Muscle of leg (tissue), 11 donors: ENCODE data around the gene NUDT14. TPM values are rescaled to one million over a fixed set of nuclear protein-coding genes. Genes with fewer than 3 reads are reported as not detected.

ENCODE experiments used
- DNase-seq: peaks from one replicate; pipeline ENCODE4 v3.0.0; 2013
- H3K27ac ChIP-seq: one replicate; pipeline ENCODE4 v1.5.1; 2013; ENCODE audit warnings: mild to moderate bottlenecking, low read length, control low read depth
- H3K27me3 ChIP-seq: one replicate; pipeline ENCODE4 v1.6.1; 2013; ENCODE audit warnings: low read length; ENCODE audit not compliant: control insufficient read depth, insufficient read depth
- H3K36me3 ChIP-seq: one replicate; pipeline ENCODE4 v1.6.1; 2013; ENCODE audit warnings: low read length; ENCODE audit not compliant: control insufficient read depth, insufficient read depth
- H3K4me1 ChIP-seq: one replicate; pipeline ENCODE4 v1.6.1; 2013; ENCODE audit warnings: low read length; ENCODE audit not compliant: control insufficient read depth, insufficient read depth
- H3K4me3 ChIP-seq: one replicate; pipeline ENCODE4 v1.5.1; 2013; ENCODE audit warnings: low read length, control low read depth
- H3K9me3 ChIP-seq: replicated peaks from 2 replicates; pipeline ENCODE4 v1.6.1; 2013; ENCODE audit warnings: low read depth, low read length; ENCODE audit not compliant: control insufficient read depth
- WGBS: methylation state at CpG from one replicate; pipeline ENCODE4 v1.1.5; 2013; ENCODE audit warnings: missing lambda C conversion rate; ENCODE audit not compliant: insufficient coverage; 5-methylcytosine and 5-hydroxymethylcytosine counted together
- polyA plus RNA-seq, 8 donors: library from polyadenylated mRNA; unstranded; fragments of 120-200 nt; gene quantifications; one replicate each; pipeline versions ENCODE4 v1.2.1 to v1.2.3, GENCODE V29; 2013; ENCODE audit warnings: inconsistent platforms in 1 of 8, low replicate concordance in 1 of 8; ENCODE audit not compliant: insufficient read length in 8 of 8, insufficient read depth in 1 of 8
- total RNA-seq: library from RNA; stranded (reverse); fragments of 120-200 nt; gene quantifications from one replicate; pipeline ENCODE4 v1.2.4, GENCODE V29; 2013

The NUDT14 gene
- total and polyA plus RNA-seq, 9 donors = 10.5 to 22.8 (median 16.1) TPM

- peak; percentile 78 for DNase-seq
- H3K27ac ChIP-seq = peak overlapping the region; percentile 62
Observed at GRCh38 chr14:105177082-105177481, 4.0 kb downstream of the NUDT14 start.

GRCh38 chr14:105176513-105176912, 4.6 kb downstream of the NUDT14 start:
- 52% methylated on average over 15 of the region's 15 CpGs for WGBS
- no peaks in the 10 kb centered on the region for H3K36me3 ChIP-seq
- H3K27me3 ChIP-seq = peaks cover 5% of the 10 kb centered on the region
- H3K9me3 ChIP-seq = no peaks in the 10 kb centered on the region
- no peak for DNase-seq
- H3K4me1 ChIP-seq = peaks cover 90% of the 10 kb centered on the region
- no peak overlapping the region for H3K4me3 ChIP-seq
- H3K27ac ChIP-seq = peak overlapping the region; percentile 62

More at GRCh38 chr14:105177082-105177481, 4.0 kb downstream of the NUDT14 start:
- Histone ChIP-seq H3K27me3 (peaks cover 5% of the 10 kb centered on the region), H3K36me3 (no peaks in the 10 kb centered on the region), H3K4me1 (peaks cover 90% of the 10 kb centered on the region), H3K9me3 (no peaks in the 10 kb centered on the region), H3K4me3 (no peak overlapping the region)
- 60% methylated on average over 10 of the region's 11 CpGs for WGBS

GRCh38 chr14:105173901-105174894, 6.9 kb downstream of the NUDT14 start:
- Histone ChIP-seq H3K36me3 (no peaks in the 10 kb centered on the region), H3K4me3 (no peak overlapping the region), H3K9me3 (no peaks in the 10 kb centered on the region), H3K27me3 (peaks cover 12% of the 10 kb centered on the region), H3K27ac (no peak overlapping the region), H3K4me1 (peaks cover 98% of the 10 kb centered on the region)
- 63% methylated on average over 24 of the region's 32 CpGs for WGBS
- DNase-seq = no peak

- peaks cover 91% of the 10 kb centered on the region for H3K4me1 ChIP-seq
- H3K27me3 ChIP-seq = peaks cover 16% of the 10 kb centered on the region
- H3K36me3 ChIP-seq = no peaks in the 10 kb centered on the region
- WGBS = 88% methylated on average over 10 of the region's 13 CpGs
- no peak overlapping the region for H3K27ac ChIP-seq
- H3K4me3 ChIP-seq = no peak overlapping the region
- DNase-seq = no peak
- no peaks in the 10 kb centered on the region for H3K9me3 ChIP-seq
Observed at GRCh38 chr14:105173145-105173544, 8.0 kb downstream of the NUDT14 start.

GRCh38 chr14:105172476-105172875, 8.6 kb downstream of the NUDT14 start:
- Histone ChIP-seq H3K4me3 (no peak overlapping the region), H3K27ac (no peak overlapping the region), H3K4me1 (peaks cover 84% of the 10 kb centered on the region), H3K36me3 (no peaks in the 10 kb centered on the region), H3K9me3 (no peaks in the 10 kb centered on the region), H3K27me3 (peaks cover 19% of the 10 kb centered on the region)
- WGBS = 40% methylated on average over 3 of the region's 7 CpGs
- DNase-seq = no peak

- peaks cover 29% of the 10 kb centered on the region for H3K27me3 ChIP-seq
- peak; percentile 68 for DNase-seq
- H3K4me1 ChIP-seq = peaks cover 81% of the 10 kb centered on the region
- H3K36me3 ChIP-seq = no peaks in the 10 kb centered on the region
- H3K27ac ChIP-seq = peak overlapping the region; percentile 75
- 21% methylated on average over 16 of the region's 19 CpGs for WGBS
- no peak overlapping the region for H3K4me3 ChIP-seq
- H3K9me3 ChIP-seq = no peaks in the 10 kb centered on the region
Observed at GRCh38 chr14:105171004-105171673, 10.0 kb downstream of the NUDT14 start.

GRCh38 chr14:105169776-105170655, 11.1 kb downstream of the NUDT14 start:
- WGBS = 54% methylated on average over 11 of the region's 22 CpGs
- no peak for DNase-seq

GRCh38 chr14:105168979-105169507, 12.1 kb downstream of the NUDT14 start:
- 7% methylated on average over 52 of the region's 54 CpGs for WGBS
- Histone ChIP-seq H3K4me3 (peak overlapping the region; percentile 19), H3K27me3 (peaks cover 30% of the 10 kb centered on the region), H3K27ac (peak overlapping the region; percentile 13), H3K4me1 (peaks cover 79% of the 10 kb centered on the region), H3K9me3 (no peaks in the 10 kb centered on the region), H3K36me3 (no peaks in the 10 kb centered on the region)
- DNase-seq = peak; percentile 42

More at GRCh38 chr14:105169776-105170655, 11.1 kb downstream of the NUDT14 start:
- Histone ChIP-seq H3K36me3 (no peaks in the 10 kb centered on the region), H3K27ac (peak overlapping the region; percentile 75), H3K27me3 (peaks cover 30% of the 10 kb centered on the region), H3K4me3 (no peak overlapping the region), H3K9me3 (no peaks in the 10 kb centered on the region), H3K4me1 (peaks cover 81% of the 10 kb centered on the region)

- peak; percentile 47 for DNase-seq
- peaks cover 30% of the 10 kb centered on the region for H3K27me3 ChIP-seq
Observed at GRCh38 chr14:105168496-105168978, 12.6 kb downstream of the NUDT14 start, which contains the start of gene JAG2. TSS of gene JAG2 (minus strand) at chr14:105168776. CDS start at chr14:105168420, 356 bp downstream.

More at GRCh38 chr14:105168496-105168978, 12.6 kb downstream of the NUDT14 start, which contains the start of gene JAG2:
- Histone ChIP-seq H3K9me3 (no peaks in the 10 kb centered on the region), H3K27ac (peak within 1 kb of the TSS; percentile 13), H3K36me3 (no peaks in the 10 kb centered on the region), H3K4me1 (peaks cover 78% of the 10 kb centered on the region), H3K4me3 (peak within 1 kb of the TSS; percentile 27)
- under 1% methylated on average over 82 of the region's 84 CpGs for WGBS
